K562 (cell line): ENCODE measurements around the gene AJAP1. TPM values are rescaled to one million over a fixed set of nuclear protein-coding genes. Genes with fewer than 3 reads are reported as not detected.
"Not testable (repeated sequence)": the region's sequence is repeated elsewhere in the genome, so short reads cannot be mapped to it uniquely, and the experiment has no call there.

ENCODE experiments used
- ATAC-seq: fragments of 200-7000 bp; cut with Tn5 transposase; 3 replicates; pipeline ENCODE4 v1.9.1; 2020; ENCODE audit warnings: moderate library complexity
- BruUV-seq: library from RNA; stranded (reverse); fragments of 400-500 nt; replicated peaks from 2 replicates; lab custom pipeline; 2021; lab: Mats Ljungman, UMichigan
- CTCF ChIA-PET: fragments of 300-600 bp; formaldehyde crosslinking; extraction: SDS; loops from one replicate; lab custom pipeline; 2021; ENCODE audit warnings: low intra/inter-chr PET ratio; lab: Yijun Ruan, JAX
- POLR2A ChIA-PET: fragments of 300-600, 350-650 bp; sonication (Branson Sonifier 250); formaldehyde crosslinking; extraction: SDS; loops from one replicate; lab custom pipeline; 2021; ENCODE audit warnings: antibody characterized with exemption, inconsistent platforms; lab: Yijun Ruan, JAX
- DNase-seq, 4 experiments: peaks; one replicate each; pipeline versions ENCODE4 v3.0.0 to v3.0.0-alpha.2; 2011 to 2018; ENCODE audit warnings: low spot score in 3 of 4, mixed read lengths in 3 of 4; ENCODE audit errors: extremely low read depth in 1 of 4
- FAIRE-seq: peaks from 2 replicates; lab custom pipeline; 2011; peaks lifted over from hg19 to GRCh38; lab: Jason Lieb, UNC
- H2AFZ ChIP-seq: 2 replicates; pipeline ENCODE4 v1.6.0; 2011; ENCODE audit warnings: low read depth, low read length, control low read depth, inconsistent platforms
- H3K27ac ChIP-seq: fragments of 200-600 bp; 3 replicates; pipeline ENCODE4 v1.8.0; 2011; ENCODE audit warnings: low read depth, mild to moderate bottlenecking, control low read depth, inconsistent platforms, low read length, moderate library complexity, mixed read lengths; ENCODE audit errors: extremely low read depth
- H3K27me3 ChIP-seq, 2 experiments: fragments of 300-600 bp in 1 of 2; 2 replicates in 1 of 2; 3 replicates in 1 of 2; pipeline versions ENCODE4 v1.6.0 to v1.8.0; 2011; ENCODE audit warnings: inconsistent platforms in 2 of 2, low read length in 2 of 2, mild to moderate bottlenecking in 1 of 2, mixed read lengths in 1 of 2, moderate library complexity in 1 of 2; ENCODE audit not compliant: control insufficient read depth in 2 of 2, insufficient read depth in 2 of 2
- H3K36me3 ChIP-seq: fragments of 300-600 bp; 3 replicates; pipeline ENCODE4 v1.8.0; 2011; ENCODE audit warnings: mild to moderate bottlenecking, low read length, inconsistent platforms; ENCODE audit not compliant: control insufficient read depth, insufficient read depth
- H3K4me1 ChIP-seq, 2 experiments: fragments of 200-600 bp in 1 of 2; replicated peaks in 1 of 2; 2 replicates in 1 of 2; 3 replicates in 1 of 2; pipeline versions ENCODE4 v1.5.1 to v1.8.0; 2011; ENCODE audit warnings: inconsistent platforms in 2 of 2, low read length in 2 of 2, mild to moderate bottlenecking in 1 of 2, mixed read lengths in 1 of 2, moderate library complexity in 1 of 2; ENCODE audit not compliant: control insufficient read depth in 2 of 2, insufficient read depth in 2 of 2
- H3K4me2 ChIP-seq: 2 replicates; pipeline ENCODE4 v1.6.1; 2011; ENCODE audit warnings: low read length, control low read depth, inconsistent platforms, mixed read lengths; ENCODE audit not compliant: insufficient read depth
- H3K4me3 ChIP-seq: fragments of 200-600 bp; sonication (generic), shearing (Covaris generic); 2 replicates; pipeline ENCODE4 v1.5.1; 2016; ENCODE audit warnings: control low read depth, inconsistent platforms
- H3K79me2 ChIP-seq: fragments of 200-600 bp; 3 replicates; pipeline ENCODE4 v1.8.0; 2011; ENCODE audit warnings: low read length, inconsistent platforms; ENCODE audit not compliant: control insufficient read depth, insufficient read depth
- H3K9ac ChIP-seq, 2 experiments: 2 replicates each; pipeline versions ENCODE4 v1.6.0 to v1.6.1; 2011; ENCODE audit warnings: low read depth in 2 of 2, low read length in 2 of 2, control low read depth in 1 of 2, inconsistent platforms in 1 of 2, mild to moderate bottlenecking in 1 of 2, mixed read lengths in 1 of 2; ENCODE audit not compliant: insufficient read depth in 1 of 2
- H3K9me1 ChIP-seq: one replicate; pipeline ENCODE4 v1.6.0; 2011; ENCODE audit warnings: inconsistent platforms, mild to moderate bottlenecking, low read length, moderate library complexity; ENCODE audit not compliant: control insufficient read depth, insufficient read depth
- H3K9me3 ChIP-seq: replicated peaks from 2 replicates; pipeline ENCODE4 v1.5.1; 2011; ENCODE audit warnings: low read depth, low read length, inconsistent platforms; ENCODE audit not compliant: control insufficient read depth, insufficient read depth
- H4K20me1 ChIP-seq: replicated peaks from 2 replicates; pipeline ENCODE4 v1.6.1; 2011; ENCODE audit warnings: low read length, inconsistent platforms, mixed read lengths; ENCODE audit not compliant: control insufficient read depth, insufficient read depth
- CBFA2T2 ChIP-seq: fragments of 450-650 bp; conservative IDR thresholded peaks from 2 replicates; pipeline ENCODE4 v1.6.1; 2017; ENCODE audit warnings: mild to moderate bottlenecking
- ELF1 ChIP-seq: fragments of 200-800 bp; sonication (Bioruptor generic); IDR thresholded peaks from 2 replicates; pipeline ENCODE4 v1.6.1; 2016; ENCODE audit warnings: missing genetic modification characterization, missing compliant biosample characterization
- RAD51 ChIP-seq: fragments of 450-650 bp; IDR thresholded peaks from 2 replicates; pipeline ENCODE4 v1.7.1; 2016; ENCODE audit warnings: low read depth, mild to moderate bottlenecking, borderline replicate concordance
- RBM17 ChIP-seq: fragments of 200-400 bp; formaldehyde crosslinking; IDR thresholded peaks from 2 replicates; pipeline ENCODE4 v1.6.1; 2017; ENCODE audit warnings: low read depth, mild to moderate bottlenecking, low read length, borderline replicate concordance
- SIRT6 ChIP-seq: IDR thresholded peaks from one replicate; pipeline ENCODE4 v1.6.1; 2012; ENCODE audit warnings: low read depth, mild to moderate bottlenecking, control low read depth, inconsistent platforms, low read length, moderate library complexity
- XRCC4 ChIP-seq: IDR thresholded peaks from one replicate; pipeline ENCODE4 v1.6.1; 2011; ENCODE audit not compliant: insufficient read depth, insufficient read length; ENCODE audit errors: extremely low read depth
- ZNF324 ChIP-seq: fragments of 250-450 bp; sonication (Bioruptor Pico); IDR thresholded peaks from 2 replicates; pipeline ENCODE4 v1.4.0; 2020; ENCODE audit warnings: mild to moderate bottlenecking
- ZNF780A ChIP-seq: fragments of 250-450 bp; sonication (Bioruptor Pico); IDR thresholded peaks from 2 replicates; pipeline ENCODE4 v1.5.0; 2021; ENCODE audit warnings: mild to moderate bottlenecking
- WGBS: fragments of 100-300 bp; shearing (Covaris generic); methylation state at CpG from one replicate; pipeline ENCODE4 v1.1.6; 2016; ENCODE audit warnings: low coverage, mixed read lengths; ENCODE audit not compliant: insufficient coverage; ENCODE audit errors: missing lambda C conversion rate; 5-methylcytosine and 5-hydroxymethylcytosine counted together
- in situ Hi-C: fragments of 300-500 bp; cut with MboI; formaldehyde crosslinking; loops from 4 replicates; pipeline ENCODE4 v1.15.0; 2018; ENCODE audit warnings: inconsistent platforms, mixed read lengths
- intact Hi-C: fragments of 100-400 bp; cut with micrococcal nuclease; formaldehyde crosslinking; loops from 2 replicates; pipeline ENCODE4 v1.14.2; 2022
- polyA plus RNA-seq, 8 experiments: library from polyadenylated mRNA; depleted of rRNA in 4 of 8; stranded (reverse) in 5 of 8; unstranded in 3 of 8; fragments of >200 nt; fragmentation: Nextera tagmentation in 2 of 8; fragmentation: Illumina TruSeq in 1 of 8; extraction: Ambion mirVana in 2 of 8; extraction: Trizol in 1 of 8; gene quantifications; 2 replicates each; pipeline versions ENCODE4 v1.2.1 to v1.2.3, GENCODE V29; 2011 to 2014; ENCODE audit warnings: inconsistent platforms in 1 of 8, missing spikeins in 1 of 8
- total RNA-seq, 7 experiments: library from RNA; depleted of rRNA in 6 of 7; stranded (reverse); fragments of >200 nt in 6 of 7; fragmentation: Illumina TruSeq in 2 of 7; extraction: Trizol in 2 of 7; gene quantifications; 2 replicates each; pipeline versions ENCODE4 v1.2.1 to v1.2.3, GENCODE V29; 2011 to 2021; ENCODE audit warnings: low replicate concordance in 1 of 7
- TF ChIP-seq, protein P1 (sequence below): IDR thresholded peaks from 2 replicates; pipeline ENCODE4 v1.6.1; 2011; ENCODE audit not compliant: insufficient read length; ENCODE audit errors: extremely low read depth

The AJAP1 gene
- total and polyA plus RNA-seq, 9 of the 15 experiments (the other 6 are each of a cell fraction or from before 2014, with no cell fraction given), result not detected

DNA sequence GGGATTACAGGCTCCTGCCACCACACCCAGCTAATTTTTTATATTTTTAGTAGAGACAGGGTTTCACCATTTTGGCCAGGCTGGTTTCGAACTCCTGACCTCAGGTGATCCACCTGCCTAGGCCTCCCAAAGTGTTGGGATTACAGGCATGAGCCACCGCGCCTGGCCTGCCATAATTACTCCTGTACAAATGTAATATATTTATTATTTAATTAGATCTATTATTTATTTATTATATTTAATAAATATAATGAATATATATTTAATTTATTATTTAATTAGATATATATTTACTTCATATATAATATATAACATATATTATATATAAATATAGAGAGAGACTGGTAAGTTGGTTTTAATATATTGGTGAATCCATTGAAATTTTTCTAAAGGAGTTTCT, 35.6 kb upstream of the AJAP1 start:
- H3K9ac ChIP-seq, POLR2A ChIA-PET, FAIRE-seq, H3K79me2 ChIP-seq, H4K20me1 ChIP-seq, CTCF ChIA-PET, H2AFZ ChIP-seq, H3K36me3 ChIP-seq, in situ Hi-C loops, H3K4me3 ChIP-seq, BruUV-seq, H3K9me1 ChIP-seq, ATAC-seq, H3K4me1 ChIP-seq, intact Hi-C loops, H3K9me3 ChIP-seq, H3K27ac ChIP-seq, H3K4me2 ChIP-seq, DNase-seq: not testable (repeated sequence)
- 5% methylated on average over 3 of the region's 3 CpGs for WGBS
- peaks cover 0 to 21% of the 10 kb centered on the region in 2 experiments; a peak in 3 of 5 replicates for H3K27me3 ChIP-seq

DNA sequence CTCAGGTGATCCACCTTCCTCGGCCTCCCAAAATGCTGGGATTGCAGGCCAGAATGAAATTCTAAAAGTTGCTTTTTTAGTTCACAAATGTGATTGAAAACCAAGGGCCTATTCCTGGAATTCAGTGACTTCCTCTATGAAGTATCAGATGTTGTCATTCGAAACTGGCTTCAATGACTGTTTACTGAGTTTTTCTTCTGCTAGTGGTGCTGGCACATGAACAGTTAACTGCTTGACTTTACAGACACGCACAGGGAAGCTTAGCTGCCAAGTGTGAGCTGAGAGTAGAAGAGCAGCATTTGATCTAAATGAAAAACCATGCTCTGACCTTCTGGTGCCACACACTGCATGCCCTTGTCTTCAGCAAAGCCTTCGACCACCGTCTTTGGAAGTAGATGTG, 32.8 kb upstream of the AJAP1 start:
- Histone ChIP-seq H3K4me1 (no peaks in the 10 kb centered on the region), H3K9me3 (no peaks in the 10 kb centered on the region), H3K27ac (no peak overlapping the region), H3K9me1 (no peaks in the 10 kb centered on the region), H3K4me3 (no peak overlapping the region), H2AFZ (no peak overlapping the region), H3K27me3 (peaks cover 0 to 8% of the 10 kb centered on the region in 2 experiments; a peak in 1 of 5 replicates), H3K79me2 (no peaks in the 10 kb centered on the region), H3K36me3 (no peaks in the 10 kb centered on the region), H4K20me1 (no peaks in the 10 kb centered on the region), H3K4me2 (no peak overlapping the region), H3K9ac (no peak overlapping the region)
- BruUV-seq, result no TSS peak
- POLR2A ChIA-PET, result no interaction called here
- CTCF ChIA-PET, result no interaction called here
- ATAC-seq (no peak), DNase-seq (no peak), FAIRE-seq (no peak)
- intact Hi-C loops, result no loop called here
- in situ Hi-C loops, result no loop called here
- 1% methylated on average over 5 of the region's 5 CpGs for WGBS
- TF ChIP-seq XRCC4 (no peak), RAD51 (no peak), ZNF780A (CRISPR knock-in tag) (no peak), RBM17 (no peak), SIRT6 (no peak), CBFA2T2 (no peak), ZNF324 (no peak), ELF1 (no peak)
- TF ChIP-seq, protein P1, sequence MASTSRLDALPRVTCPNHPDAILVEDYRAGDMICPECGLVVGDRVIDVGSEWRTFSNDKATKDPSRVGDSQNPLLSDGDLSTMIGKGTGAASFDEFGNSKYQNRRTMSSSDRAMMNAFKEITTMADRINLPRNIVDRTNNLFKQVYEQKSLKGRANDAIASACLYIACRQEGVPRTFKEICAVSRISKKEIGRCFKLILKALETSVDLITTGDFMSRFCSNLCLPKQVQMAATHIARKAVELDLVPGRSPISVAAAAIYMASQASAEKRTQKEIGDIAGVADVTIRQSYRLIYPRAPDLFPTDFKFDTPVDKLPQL, result no peak
